Measurements from ENCODE around the gene GFM1.

Gene GFM1

DNA sequence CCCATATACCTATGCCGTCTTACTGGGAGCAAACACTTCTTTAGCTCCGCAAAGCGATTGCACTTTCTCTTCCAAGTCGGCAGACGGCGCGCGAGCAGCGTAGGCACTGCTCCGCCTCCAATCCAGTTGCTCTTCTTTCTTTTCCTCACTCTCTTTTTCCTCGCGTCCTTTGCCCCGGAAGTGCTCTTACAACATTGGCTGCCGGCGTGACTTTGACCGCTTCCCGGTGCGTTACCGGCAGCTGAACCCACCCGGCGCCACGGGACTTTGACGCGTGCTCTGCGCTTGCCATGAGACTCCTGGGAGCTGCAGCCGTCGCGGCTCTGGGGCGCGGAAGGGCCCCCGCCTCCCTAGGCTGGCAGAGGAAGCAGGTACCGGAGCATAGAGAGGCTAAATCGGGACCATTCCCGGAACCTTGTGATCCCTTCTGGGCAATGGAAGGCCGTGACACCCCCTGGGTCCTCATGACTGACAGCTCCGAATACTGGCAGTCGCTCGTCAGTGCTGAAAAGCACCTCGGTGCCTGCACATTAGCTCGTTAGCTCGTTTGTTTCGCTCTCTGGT lies at the start of gene GFM1:
Gene GFM1, plus strand, starts transcription at position 183 of the 564 bp plus-strand sequence. Its CDS starts 108 bp downstream, at position 291.
- DNase-seq = peak; percentile 98

DNA sequence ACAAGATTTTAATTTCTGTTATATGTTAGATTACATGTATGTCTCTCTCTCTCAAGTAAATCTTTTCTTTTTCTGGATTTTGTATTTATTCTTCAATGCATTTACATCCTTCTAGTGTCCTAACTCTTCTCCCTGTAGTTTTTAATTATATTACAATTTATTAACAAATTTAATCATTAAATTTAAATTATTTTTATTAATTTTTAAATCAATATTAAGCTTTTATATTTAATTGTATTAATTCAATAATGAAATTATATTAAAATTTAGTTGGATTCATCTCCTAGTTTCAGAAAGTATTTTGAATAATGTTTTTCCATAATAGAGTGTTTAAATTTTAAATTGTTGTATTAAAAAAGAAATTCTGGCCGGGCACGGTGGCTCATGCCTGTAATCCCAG lies 43.5 kb upstream of the GFM1 start:
- no peak for DNase-seq

DNA sequence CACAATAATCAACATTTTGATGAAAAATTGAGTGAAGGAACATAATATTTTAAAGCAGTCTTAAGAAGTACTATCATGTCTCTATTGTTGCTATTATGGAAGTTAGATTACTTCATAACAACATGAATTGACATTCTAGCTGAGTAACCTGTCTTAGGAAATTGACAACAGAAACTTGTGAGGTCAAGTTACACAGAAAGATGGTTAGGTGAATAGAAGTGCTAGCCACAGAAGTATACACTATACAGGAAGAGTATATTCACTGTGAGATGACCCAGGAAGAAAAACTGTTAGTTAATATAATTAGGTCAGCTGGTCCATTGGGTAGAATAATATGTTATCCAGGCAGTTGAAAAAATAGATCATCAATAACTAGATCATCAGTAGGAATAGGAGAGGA lies 42.1 kb upstream of the GFM1 start:
- DNase-seq = no peak

DNA sequence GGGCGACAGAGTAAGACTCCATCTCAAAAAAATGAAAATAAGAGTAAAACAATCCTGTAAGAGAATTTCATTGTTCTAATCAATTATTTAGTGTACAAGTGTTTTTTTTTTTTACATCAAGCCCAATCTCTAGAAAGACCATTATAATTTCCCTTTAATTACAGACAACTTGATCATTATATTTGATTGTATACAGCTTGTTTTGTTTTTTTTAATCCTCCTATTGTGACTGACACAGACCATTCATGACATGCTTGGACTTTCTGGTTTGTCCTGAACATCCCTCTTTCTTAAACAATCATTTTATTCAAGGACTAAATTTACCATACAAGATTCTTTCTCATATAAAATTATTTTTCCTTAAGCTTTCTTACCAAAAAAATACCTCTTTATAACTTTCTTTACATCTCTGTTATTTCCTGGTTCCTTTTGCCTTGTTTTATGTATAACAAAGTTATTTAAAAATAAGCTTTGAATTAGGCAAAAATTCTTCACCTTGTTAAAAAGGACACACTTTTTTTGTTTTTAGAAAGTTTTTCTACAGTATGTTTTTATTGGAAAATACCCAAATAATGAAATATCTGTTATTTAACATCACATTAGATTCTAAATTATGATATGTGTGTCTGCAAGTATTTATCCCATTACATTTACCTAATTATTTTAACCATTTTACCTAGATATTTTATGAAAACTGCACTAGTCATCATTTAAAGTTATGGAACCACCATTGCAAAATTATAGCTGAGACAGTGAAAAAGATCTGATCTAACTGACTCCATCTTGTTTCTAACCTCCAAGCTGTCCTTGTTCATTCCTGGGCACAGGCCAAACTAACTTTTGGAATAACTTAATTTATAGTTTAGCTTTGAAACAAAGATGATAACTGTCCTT lies 26.1 kb upstream of the GFM1 start:
- no peak for DNase-seq

DNA sequence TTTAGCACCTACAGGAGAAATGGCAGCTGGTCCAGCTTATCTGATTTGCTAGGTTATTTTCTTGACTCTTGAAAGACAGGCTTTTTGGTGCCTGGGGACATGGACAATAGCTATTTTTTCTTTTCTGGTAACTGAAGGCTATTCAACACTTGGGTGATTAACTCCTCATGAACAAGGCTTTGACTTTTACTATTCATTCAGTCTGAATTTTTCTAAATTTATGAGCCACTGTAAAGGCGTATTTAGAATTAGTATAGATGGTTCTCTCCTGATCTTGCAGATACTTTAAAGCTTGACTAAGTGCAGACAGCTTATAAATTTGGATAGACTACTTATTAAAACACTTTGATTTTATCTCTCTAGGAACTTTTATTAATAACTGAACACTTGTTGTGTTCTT lies 18.4 kb upstream of the GFM1 start:
- DNase-seq = no peak

DNA sequence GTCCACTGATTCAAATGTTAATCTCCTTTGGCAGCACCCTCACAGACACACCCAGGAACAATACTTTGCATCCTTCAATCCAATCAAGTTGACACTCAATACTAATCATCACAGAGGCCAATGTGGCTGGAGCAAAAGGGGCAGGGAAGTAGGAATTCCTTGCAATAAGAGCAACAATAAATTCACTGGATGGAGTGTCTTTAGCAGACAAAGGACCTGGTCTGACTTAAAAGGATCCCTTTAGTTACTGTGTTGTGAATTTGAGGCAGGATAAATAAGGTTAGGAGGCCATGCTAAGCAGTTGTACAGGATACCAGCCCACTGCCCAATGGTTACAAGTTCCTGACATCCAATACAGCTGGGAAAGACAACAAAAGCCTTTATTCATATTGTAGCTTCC lies 12.3 kb upstream of the GFM1 start:
- DNase-seq = no peak

DNA sequence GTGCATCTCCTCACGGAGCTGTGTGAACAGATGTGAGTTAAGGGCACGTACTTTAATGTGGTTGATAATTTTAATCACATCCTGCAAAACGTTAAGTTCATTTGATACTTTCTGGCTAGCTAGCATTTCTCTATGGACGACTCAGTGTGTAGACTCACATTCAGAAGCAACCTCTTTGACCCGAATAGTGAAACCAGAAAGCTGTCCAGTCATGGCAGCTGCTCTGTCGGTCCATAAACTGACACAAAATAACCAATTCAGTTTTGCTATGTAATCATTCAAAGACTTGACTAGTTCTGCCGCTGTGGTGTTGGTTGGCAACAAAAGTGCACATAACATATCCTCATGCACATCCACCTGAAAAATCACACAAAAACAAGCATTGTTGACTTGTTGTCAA lies 3.7 kb upstream of the GFM1 start:
- DNase-seq = no peak

DNA sequence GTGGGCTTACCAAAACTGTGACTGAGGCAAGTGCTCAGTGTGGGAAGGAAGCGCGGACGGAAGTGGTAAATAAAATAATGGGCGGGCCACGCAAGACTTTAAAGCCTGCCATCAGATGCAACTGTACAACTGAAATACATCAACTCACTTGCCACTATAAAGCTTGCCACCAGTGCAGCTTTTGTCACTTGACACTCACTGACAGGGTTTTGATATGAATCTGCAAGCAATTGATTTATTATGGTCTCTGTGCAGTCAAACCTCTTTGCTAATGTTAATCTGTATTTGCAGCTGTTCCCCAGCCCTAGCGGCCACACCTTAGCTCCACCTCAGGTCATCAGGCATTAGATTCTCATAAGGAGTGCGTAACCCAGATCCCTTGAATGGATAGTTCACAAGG lies 2.3 kb upstream of the GFM1 start:
- no peak for DNase-seq

DNA sequence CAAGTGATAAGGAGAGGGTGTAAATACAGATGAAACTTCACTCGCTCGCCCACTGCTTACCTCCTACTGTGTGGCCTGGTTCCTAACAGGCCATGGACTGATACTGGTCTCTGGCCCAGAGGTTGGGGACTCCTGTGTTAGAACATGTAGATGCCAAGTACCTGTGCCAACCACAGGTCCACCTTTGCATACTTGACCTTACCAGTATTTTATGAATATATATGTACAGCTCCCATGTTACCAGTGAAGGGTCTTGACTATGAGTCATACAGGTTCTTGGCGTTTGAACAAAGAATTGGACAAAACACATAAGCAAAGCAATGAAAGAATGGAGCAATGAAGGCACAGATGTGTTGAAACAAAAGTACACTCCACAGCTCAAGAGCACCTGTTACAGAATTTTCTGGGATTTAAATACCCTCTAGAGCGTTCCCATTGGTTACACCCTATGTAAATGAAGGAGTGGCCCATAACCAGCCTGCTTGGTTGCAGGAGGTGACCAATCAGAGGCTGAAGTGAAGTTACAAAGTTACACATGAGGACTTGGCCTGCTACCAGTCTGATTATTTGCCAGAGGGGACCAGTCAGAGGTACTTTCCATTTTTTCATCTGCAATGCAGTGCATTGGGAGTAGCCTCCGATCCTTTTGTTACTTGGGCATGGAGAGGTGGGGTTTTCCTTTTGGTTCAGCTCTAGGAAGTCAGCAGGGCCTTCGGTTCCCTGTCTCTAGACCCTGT lies 1.7 kb upstream of the GFM1 start:
- no peak for DNase-seq

DNA sequence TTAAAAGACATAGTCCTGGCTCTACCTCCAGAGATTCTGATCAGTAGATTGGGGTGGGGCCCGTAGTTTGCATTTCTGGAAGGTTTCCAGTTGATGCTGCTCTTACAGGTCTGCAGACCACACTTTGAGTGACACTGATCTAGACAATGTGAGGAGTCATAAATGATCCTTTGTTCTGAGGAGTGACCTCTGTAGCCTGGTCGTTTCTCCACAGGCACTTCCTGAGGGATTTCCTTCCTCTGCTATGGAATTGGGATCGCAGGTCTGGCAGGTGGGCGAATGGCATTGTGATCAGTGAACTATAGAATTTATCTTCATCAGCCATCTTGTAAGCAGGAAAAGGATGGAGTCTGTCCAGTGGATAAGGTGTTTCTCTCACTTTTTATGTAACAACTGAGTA lies 5.5 kb downstream of the GFM1 start:
- no peak for DNase-seq

DNA sequence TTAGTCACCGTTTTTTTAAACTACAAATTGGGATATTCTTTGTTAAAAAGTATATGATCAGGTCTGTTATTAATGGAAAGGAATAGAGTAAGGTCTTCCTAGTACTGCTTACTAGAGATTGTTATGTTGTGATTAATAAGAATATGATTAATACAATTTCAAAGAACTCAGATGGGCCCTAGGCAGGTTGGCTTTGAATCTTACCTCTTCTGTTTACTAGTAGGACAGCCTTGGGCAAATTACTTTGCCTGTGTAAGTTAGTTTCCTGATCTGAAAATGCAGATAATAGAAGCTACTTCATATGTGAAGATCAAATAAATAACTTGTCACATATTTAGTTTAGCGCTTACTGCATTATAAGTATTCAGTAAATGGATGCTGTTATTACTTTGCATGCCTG lies 6.9 kb downstream of the GFM1 start:
- DNase-seq = no peak

DNA sequence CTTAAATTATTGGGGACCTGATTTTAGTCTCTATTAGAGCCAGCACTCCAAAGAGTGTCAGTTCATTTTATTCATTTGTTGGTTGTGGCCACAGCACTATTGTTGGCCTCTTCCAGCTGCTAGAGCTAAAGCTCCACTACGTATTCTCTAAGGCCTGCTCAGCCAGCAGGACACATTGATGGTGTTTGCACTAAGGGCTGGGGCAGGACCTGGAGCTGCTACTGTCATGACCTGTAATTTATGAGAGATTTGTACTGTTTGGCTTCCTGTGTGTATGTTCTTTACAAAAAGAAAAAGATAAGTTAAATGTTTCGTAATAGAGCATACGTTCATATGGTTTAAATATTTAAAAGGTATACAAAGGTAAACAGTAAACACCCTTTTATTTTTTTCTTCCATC lies 8.1 kb downstream of the GFM1 start:
- no peak for DNase-seq

DNA sequence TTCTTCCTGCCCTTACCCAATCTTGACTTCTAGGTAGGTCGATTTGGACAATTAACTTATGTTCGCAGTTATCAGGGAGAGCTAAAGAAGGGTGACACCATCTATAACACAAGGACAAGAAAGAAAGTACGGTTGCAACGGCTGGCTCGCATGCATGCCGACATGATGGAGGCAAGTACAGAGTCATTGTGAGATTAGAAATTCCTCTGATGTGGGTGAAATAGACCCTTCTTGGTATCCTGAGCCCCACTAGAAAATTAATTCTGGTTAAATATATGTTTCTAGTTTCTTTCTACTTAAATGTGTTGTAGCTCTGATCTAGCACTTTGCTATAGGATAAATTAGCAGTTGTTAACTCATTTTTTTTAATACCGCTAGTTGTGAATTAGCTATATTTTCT lies 14.6 kb downstream of the GFM1 start:
- DNase-seq = no peak

DNA sequence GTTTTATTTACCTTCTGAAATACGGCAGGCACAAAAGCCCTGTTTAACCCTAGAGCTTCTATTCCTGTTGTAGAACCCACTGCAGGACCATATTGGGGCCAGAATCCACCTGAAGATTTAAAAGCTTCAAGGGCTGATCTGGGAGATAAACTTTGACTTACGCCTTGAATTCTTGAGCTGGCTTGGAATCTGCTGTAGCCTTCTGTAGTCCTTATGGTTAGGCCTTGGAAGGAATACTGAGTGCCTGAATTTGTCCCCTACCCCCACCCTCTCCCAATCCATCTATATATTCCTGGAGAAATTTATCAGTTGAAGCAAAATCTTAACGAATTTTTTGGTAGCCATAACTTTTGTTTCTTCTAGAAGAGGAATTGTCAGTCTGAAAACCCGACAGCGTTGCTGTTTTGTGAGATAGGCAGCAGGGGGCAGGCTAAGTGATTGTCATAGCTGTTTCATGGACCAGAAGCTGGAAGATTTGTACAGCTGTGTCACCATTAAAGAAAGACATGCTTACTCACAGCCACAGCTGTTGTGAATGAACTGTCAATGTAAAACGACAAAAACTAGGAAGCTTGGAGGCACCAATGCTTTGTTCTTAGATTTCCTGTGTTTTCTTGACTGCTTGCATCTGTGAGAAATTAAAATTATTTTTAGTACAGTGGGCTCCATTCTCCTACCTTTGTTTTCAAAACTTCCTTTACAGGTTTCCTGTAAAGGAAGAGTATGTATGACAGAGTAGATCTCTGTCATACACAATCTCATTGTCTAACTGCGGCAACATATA lies 15.3 kb downstream of the GFM1 start:
- DNase-seq = peak; percentile 70

DNA sequence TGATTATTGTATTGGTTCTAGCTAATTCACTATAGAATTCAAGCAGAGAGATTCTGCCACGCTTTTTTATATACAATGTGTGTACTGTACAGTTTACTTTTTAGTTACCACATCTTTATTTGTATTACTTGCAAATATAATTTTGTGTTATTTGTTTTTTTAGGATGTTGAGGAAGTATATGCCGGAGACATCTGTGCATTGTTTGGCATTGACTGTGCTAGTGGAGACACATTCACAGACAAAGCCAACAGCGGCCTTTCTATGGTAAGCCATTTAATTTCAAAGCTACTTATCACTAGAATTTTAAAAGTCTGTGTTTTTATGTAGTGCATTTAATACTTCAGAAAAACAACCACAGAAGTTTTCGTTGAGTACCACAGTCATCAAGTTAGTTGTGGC lies 16.4 kb downstream of the GFM1 start:
- no peak for DNase-seq

DNA sequence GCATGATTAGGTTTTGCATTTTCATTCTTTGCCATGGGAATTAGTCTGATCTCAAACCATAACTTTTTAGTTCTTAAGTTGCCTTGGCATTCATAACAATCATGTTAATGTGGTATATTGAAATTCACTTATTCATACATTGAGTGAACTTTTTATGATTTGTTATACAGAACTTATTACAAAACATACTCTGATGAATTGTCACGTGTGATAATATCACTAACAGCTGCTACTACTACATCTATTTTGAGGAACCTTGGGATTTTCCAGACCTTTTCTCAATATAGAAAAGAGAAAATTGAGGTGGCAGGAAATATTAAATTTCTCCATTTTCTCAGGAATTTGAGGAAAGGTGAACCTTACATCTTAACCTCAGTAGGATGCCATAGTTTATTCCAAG lies 18.9 kb downstream of the GFM1 start:
- no peak for DNase-seq

DNA sequence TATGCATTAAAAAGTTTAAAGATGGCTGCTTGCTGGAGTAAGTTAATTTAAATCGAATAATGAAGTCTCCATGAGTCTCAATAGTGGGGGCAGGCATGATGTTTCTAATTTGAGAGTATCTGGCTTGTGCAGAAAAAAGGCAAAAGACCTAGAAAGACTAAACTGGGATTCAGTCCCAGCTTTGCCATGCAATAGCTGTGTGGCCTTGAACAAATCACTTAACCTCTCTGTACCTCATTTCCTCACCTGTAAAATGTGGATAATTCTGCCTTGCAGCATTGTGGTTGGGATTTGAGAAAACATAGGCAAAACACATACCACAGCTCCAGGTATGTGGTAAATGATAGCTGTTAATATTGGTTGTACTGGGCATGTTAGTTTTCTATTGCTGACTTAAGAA lies 19.5 kb downstream of the GFM1 start:
- DNase-seq = no peak

DNA sequence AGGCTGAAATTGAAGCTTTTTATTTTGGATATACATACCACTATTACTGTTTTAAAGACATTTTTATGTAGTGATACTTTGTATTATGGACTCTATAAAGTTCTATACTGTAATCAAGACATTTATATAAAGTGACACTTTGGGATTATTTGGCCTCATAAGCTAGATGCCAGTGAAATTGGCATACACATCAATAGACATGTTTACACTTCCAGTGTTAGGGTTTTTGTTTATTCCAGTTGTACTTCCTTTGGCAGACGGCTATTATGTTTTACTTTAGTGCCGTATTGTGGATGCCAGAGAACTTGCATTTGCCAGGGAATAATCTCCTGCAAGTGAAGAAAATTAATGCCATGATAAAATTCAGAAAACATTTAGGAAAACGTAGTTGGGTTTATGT lies 22.1 kb downstream of the GFM1 start:
- DNase-seq = no peak

DNA sequence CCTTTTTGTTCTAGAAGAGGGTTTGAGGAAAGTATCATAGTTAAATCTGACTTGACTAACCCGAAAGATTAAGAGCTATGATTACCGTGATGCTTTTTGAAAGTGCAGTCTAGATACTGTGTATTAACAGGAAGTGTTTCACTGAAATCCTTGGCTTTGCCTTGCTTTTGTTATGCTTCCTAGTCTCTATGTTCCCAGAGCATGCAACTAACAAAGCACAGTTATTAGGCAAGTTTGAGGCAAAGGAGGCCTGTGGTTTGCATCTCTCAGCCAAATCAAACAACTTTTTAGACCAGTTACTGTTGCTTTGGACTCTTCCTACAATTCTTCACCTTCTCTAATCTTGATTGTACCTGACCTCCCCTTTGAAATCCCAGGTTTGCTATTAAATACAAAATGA lies 24.2 kb downstream of the GFM1 start:
- DNase-seq = no peak

DNA sequence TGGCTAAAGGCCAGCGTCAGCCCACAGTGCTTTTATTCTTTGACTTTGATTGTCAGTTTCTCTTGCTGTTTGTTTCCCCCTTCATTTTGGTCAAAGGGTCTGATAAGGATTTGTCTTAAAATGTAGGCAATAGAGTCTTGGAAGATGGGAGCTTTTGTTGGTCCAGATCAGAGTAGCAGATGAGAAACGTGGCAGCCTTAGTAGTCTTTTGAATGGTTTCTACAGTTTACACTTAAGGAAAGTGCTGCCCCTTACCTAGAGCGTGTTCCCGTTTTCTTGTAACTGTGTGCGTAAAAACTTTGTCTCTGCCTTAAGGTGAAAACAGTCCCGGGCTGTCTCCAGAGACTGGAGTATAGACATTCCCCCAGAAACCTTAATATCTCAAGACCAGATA lies 27.5 kb downstream of the GFM1 start:
- DNase-seq = no peak

DNA sequence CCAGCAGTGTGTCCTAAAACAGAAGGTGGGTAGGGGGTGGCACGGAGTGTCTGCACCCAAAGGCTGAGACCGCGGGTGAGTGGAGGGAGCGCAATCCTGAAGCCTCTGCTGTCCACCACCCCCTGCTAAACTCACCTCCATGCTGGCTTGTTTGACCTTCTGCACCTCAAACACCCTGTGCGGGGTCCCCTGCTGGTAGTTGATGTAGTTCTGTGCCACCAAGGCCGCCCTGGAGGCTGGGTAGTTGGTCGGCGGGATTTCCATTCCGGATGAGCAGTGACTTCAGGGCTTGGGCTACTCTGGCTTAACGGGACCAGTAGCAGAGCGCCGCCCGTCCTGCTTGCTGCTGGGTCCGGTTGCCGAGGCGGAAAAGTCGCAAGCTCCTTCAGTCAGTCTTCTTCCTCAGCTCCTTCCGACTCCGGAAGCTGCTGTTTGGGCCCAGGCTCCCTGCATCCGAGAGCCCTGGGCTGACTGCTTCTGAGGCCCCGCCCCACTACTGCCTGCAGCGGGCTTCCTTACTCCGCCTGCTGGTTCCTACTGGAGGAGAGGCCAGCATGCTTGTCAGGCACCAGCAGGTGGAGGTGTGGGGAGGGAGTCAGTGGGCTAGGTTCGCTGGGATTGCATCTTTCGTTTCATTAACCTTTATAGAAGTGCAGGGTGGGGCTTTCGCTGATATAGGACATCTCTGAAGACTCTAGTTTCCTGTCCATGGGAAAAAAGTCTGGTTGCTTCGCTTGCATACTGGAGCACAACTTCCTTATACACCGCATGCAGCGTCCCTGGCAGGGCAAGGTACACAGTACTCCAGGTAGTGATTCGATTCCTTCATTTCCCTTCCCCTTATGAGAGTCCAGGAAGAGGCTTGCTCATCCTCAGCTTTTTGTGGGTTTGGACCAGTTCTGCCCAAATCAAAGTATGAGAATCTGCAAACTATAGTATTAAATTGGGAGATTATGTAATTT lies 28.2 kb downstream of the GFM1 start, which contains the start of gene LXN:
Gene LXN, minus strand, starts transcription at position 434 of the 962 bp plus-strand sequence. Its CDS starts 170 bp downstream, at position 264.
- DNase-seq = no peak

DNA sequence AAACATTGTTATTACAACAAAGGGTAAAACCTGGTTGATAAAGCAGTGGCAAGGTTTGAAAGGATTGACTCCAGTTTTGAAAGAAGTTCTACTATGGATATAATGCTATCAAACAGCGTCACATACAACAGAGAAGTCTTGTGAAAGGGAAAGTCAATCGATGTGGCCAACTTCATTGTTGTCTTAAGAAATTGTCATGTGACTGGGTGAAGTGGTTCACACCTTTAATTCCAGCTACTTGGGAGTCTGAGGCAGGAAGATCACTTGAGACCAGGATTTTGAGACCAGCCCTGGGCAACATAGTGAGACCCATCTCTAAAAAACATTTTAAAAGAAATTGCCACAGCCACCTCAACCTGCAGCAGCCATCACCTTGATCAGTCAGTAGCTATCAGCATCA lies 34.4 kb downstream of the GFM1 start:
- no peak for DNase-seq
